Neural cell (in vitro differentiated cells): ENCODE data around the gene SLC25A39. TPM values are rescaled to one million over a fixed set of nuclear protein-coding genes. Genes with fewer than 3 reads are reported as not detected.

Experiments used
- H2AFZ ChIP-seq: fragments of 200-600, 300-800 bp; sonication (generic), shearing (Covaris generic); 2 replicates; pipeline ENCODE4 v1.6.0; 2014; ENCODE audit warnings: low read depth, mild to moderate bottlenecking, antibody characterized with exemption, low read length, moderate library complexity
- H3F3A ChIP-seq: fragments of 200-600 bp; shearing (Covaris generic); 2 replicates; pipeline ENCODE4 v1.6.1; 2016; ENCODE audit warnings: mild to moderate bottlenecking, moderate library complexity, mixed read lengths, antibody characterized with exemption, low read length; ENCODE audit not compliant: insufficient read depth, poor library complexity, severe bottlenecking
- H3K27ac ChIP-seq: fragments of 200-600, 300-800 bp; sonication (generic), shearing (Covaris generic); 2 replicates; pipeline ENCODE4 v1.5.1; 2014; ENCODE audit warnings: mild to moderate bottlenecking, low read length, moderate library complexity
- H3K27me3 ChIP-seq: fragments of 300-800, 200-600 bp; sonication (generic), shearing (Covaris generic); 2 replicates; pipeline ENCODE4 v1.6.0; 2014; ENCODE audit warnings: mild to moderate bottlenecking, low read depth, low read length, moderate library complexity; ENCODE audit not compliant: insufficient read depth
- H3K36me3 ChIP-seq: fragments of 300-800, 200-600 bp; sonication (generic), shearing (Covaris generic); 2 replicates; pipeline ENCODE4 v1.5.1; 2014; ENCODE audit warnings: mild to moderate bottlenecking, antibody characterized with exemption, low read length, moderate library complexity; ENCODE audit not compliant: insufficient read depth
- H3K4me2 ChIP-seq: fragments of 300-800, 200-600 bp; sonication (generic), shearing (Covaris generic); 2 replicates; pipeline ENCODE4 v1.6.0; 2014; ENCODE audit warnings: mild to moderate bottlenecking, low read length
- H3K4me3 ChIP-seq: fragments of 300-800, 200-600 bp; sonication (generic), shearing (Covaris generic); 2 replicates; pipeline ENCODE4 v1.5.1; 2014; ENCODE audit warnings: mild to moderate bottlenecking, low read length, moderate library complexity
- H3K79me2 ChIP-seq: fragments of 200-600 bp; shearing (Covaris generic); replicated peaks from 2 replicates; pipeline ENCODE4 v1.6.0; 2014; ENCODE audit warnings: mild to moderate bottlenecking, low read length, moderate library complexity; ENCODE audit not compliant: insufficient read depth
- H3K9ac ChIP-seq: fragments of 300-800, 200-600 bp; sonication (generic), shearing (Covaris generic); 2 replicates; pipeline ENCODE4 v1.6.1; 2016; ENCODE audit warnings: mild to moderate bottlenecking, low read length, mixed read lengths
- H3K9me2 ChIP-seq: fragments of 200-600 bp; shearing (Covaris generic); 2 replicates; pipeline ENCODE4 v1.6.1; 2016; ENCODE audit warnings: mild to moderate bottlenecking, low read length, mixed read lengths; ENCODE audit not compliant: insufficient read depth
- H3K9me3 ChIP-seq: fragments of 200-600, 300-800 bp; sonication (generic), shearing (Covaris generic); 2 replicates; pipeline ENCODE4 v1.6.1; 2016; ENCODE audit warnings: mild to moderate bottlenecking, mixed run types, low read length, moderate library complexity, mixed read lengths
- H4K20me1 ChIP-seq: fragments of 200-600 bp; shearing (Covaris generic); 2 replicates; pipeline ENCODE4 v1.6.1; 2016; ENCODE audit warnings: mild to moderate bottlenecking, mixed run types; ENCODE audit not compliant: insufficient read depth
- CTCF ChIP-seq: fragments of 450-650 bp; IDR thresholded peaks from 2 replicates; pipeline ENCODE4 v1.5.1; 2014; ENCODE audit warnings: antibody characterized with exemption, mild to moderate bottlenecking, moderate library complexity; ENCODE audit not compliant: poor library complexity, severe bottlenecking
- EP300 ChIP-seq: fragments of 450-650 bp; conservative IDR thresholded peaks from 2 replicates; pipeline ENCODE4 v1.6.1; 2014; ENCODE audit warnings: antibody characterized with exemption, mild to moderate bottlenecking, moderate library complexity; ENCODE audit not compliant: poor library complexity, severe bottlenecking
- EZH2 ChIP-seq: fragments of 200-600, 300-800 bp; shearing (Covaris generic), sonication (generic); IDR thresholded peaks from 2 replicates; pipeline ENCODE4 v1.6.1; 2014; ENCODE audit warnings: antibody characterized with exemption, low read length, borderline replicate concordance, mild to moderate bottlenecking; ENCODE audit not compliant: insufficient read depth, poor library complexity, severe bottlenecking
- MXI1 ChIP-seq: fragments of 450-650 bp; conservative IDR thresholded peaks from 2 replicates; pipeline ENCODE4 v1.6.1; 2014; ENCODE audit warnings: antibody characterized with exemption, mild to moderate bottlenecking; ENCODE audit not compliant: poor library complexity, severe bottlenecking
- POLR2AphosphoS5 ChIP-seq: IDR thresholded peaks from 2 replicates; pipeline ENCODE4 v1.6.1; 2012
- RAD21 ChIP-seq: fragments of 450-650 bp; conservative IDR thresholded peaks from 2 replicates; pipeline ENCODE4 v1.6.1; 2014; ENCODE audit warnings: antibody characterized with exemption, mild to moderate bottlenecking, moderate library complexity
- REST ChIP-seq: IDR thresholded peaks from 2 replicates; pipeline ENCODE4 v1.6.1; 2012; ENCODE audit warnings: borderline replicate concordance
- SMC3 ChIP-seq: fragments of 450-650 bp; conservative IDR thresholded peaks from 2 replicates; pipeline ENCODE4 v1.6.1; 2014; ENCODE audit warnings: antibody characterized with exemption, mild to moderate bottlenecking, moderate library complexity; ENCODE audit not compliant: poor library complexity
- TAF1 ChIP-seq: IDR thresholded peaks from 2 replicates; pipeline ENCODE4 v1.6.1; 2012; ENCODE audit warnings: low read depth
- polyA plus RNA-seq: library from polyadenylated mRNA; depleted of rRNA; stranded (reverse); fragments of >200 nt; gene quantifications from 2 replicates; pipeline ENCODE4 v1.2.3, GENCODE V29; 2014

Gene SLC25A39
- polyA plus RNA-seq, 1 donor from 2014 or later, result 73.4 TPM

GRCh38 chr17:44360144-44360533 lies 35.5 kb upstream of the SLC25A39 start:
- Histone ChIP-seq H3K9me2 (no peaks in the 10 kb centered on the region), H3F3A (no peaks in the 10 kb centered on the region), H3K4me2 (no peak overlapping the region), H3K27me3 (no peaks in the 10 kb centered on the region), H3K9ac (no peak overlapping the region), H3K27ac (no peak overlapping the region), H3K4me3 (peak overlapping the region; percentile 95), H4K20me1 (peaks cover 50% of the 10 kb centered on the region), H3K79me2 (peaks cover 60% of the 10 kb centered on the region), H3K36me3 (no peaks in the 10 kb centered on the region), H3K9me3 (no peaks in the 10 kb centered on the region), H2AFZ (no peak overlapping the region)
- TF ChIP-seq EZH2 (no peak), RAD21 (no peak)

- Histone ChIP-seq H3K27ac (no peak overlapping the region), H3K4me3 (no peak overlapping the region), H2AFZ (no peak overlapping the region), H3K27me3 (no peaks in the 10 kb centered on the region), H3F3A (no peaks in the 10 kb centered on the region), H3K9me2 (no peaks in the 10 kb centered on the region), H3K79me2 (peaks cover 60% of the 10 kb centered on the region), H3K36me3 (no peaks in the 10 kb centered on the region), H3K4me2 (no peak overlapping the region), H3K9me3 (no peaks in the 10 kb centered on the region), H4K20me1 (peaks cover 50% of the 10 kb centered on the region), H3K9ac (no peak overlapping the region)
- TF ChIP-seq MXI1, result no peak
- TF ChIP-seq CTCF, result no peak
- no peak for TF ChIP-seq TAF1
- no peak for TF ChIP-seq REST
- TF ChIP-seq SMC3, result no peak
- TF ChIP-seq EP300, result no peak
- TF ChIP-seq EZH2, result no peak
- no peak for TF ChIP-seq RAD21
- no peak for TF ChIP-seq POLR2AphosphoS5
Measured at GRCh38 chr17:44359458-44360143, 35.0 kb upstream of the SLC25A39 start.
